ENCODE data around the gene PKP4.

DNA sequence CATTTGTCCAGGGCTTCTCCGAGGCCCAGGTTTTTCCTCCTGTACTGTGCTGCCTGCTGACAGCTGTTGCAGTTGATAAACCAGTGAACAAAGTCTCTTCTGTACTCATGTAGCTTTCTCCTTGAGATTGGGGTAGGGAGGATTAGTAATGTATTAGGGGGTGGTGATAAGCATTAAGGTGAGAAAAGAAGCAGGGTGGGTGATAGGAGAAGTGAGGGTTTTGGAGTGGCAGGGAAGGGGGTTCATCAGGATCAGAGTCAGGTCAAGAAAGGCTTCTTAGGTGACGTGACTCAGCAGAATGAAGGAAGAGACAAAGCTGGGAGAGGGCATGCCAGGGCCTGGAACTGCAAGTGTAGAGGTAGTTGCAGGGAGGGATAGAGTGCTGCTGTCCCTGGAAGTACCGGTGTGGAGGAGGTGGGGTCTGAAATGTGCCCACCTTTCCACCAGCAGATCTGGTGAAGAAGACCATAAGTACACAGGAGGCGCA lies 48.7 kb downstream of the PKP4 start:
- no peak for TF ChIP-seq POLR2AphosphoS5 (IDR thresholded peaks at IDR 0.05; ENCODE audit: borderline replicate concordance, low read depth, low read length)
- TF ChIP-seq FOXP2 (optimal IDR thresholded peaks at IDR 0.05; ENCODE audit: control extremely low read depth, extremely low read length, insufficient read depth) = no peak
- TF ChIP-seq EZH2 (IDR thresholded peaks at IDR 0.05) = no peak
